Neuronal stem cell (in vitro differentiated cells): ENCODE measurements around the gene MTCH1.

Experiments
- DNase-seq: peaks from one replicate; pipeline ENCODE4 v3.0.0-alpha.2; 2013; ENCODE audit warnings: low spot score
- H2AFZ ChIP-seq: one replicate; pipeline ENCODE4 v1.6.1; 2013; ENCODE audit warnings: mild to moderate bottlenecking, low read length, inconsistent platforms
- H2AK5ac ChIP-seq: 2 replicates; pipeline ENCODE4 v1.6.1; 2013; ENCODE audit warnings: low read depth, mild to moderate bottlenecking, inconsistent platforms, low read length, moderate library complexity, mixed read lengths
- H2BK120ac ChIP-seq: 2 replicates; pipeline ENCODE4 v1.6.1; 2013; ENCODE audit warnings: low read depth, mild to moderate bottlenecking, inconsistent platforms, low read length, moderate library complexity, mixed read lengths
- H2BK12ac ChIP-seq: one replicate; pipeline ENCODE4 v1.6.1; 2013; ENCODE audit warnings: low read length, inconsistent platforms
- H2BK15ac ChIP-seq: 2 replicates; pipeline ENCODE4 v1.6.1; 2013; ENCODE audit warnings: mild to moderate bottlenecking, low read length, inconsistent platforms, mixed read lengths
- H2BK5ac ChIP-seq: one replicate; pipeline ENCODE4 v1.6.1; 2013; ENCODE audit warnings: inconsistent platforms, mild to moderate bottlenecking, low read length, moderate library complexity
- H3K14ac ChIP-seq: one replicate; pipeline ENCODE4 v1.6.1; 2013; ENCODE audit warnings: low read length, inconsistent platforms
- H3K18ac ChIP-seq: 2 replicates; pipeline ENCODE4 v1.6.1; 2013; ENCODE audit warnings: low read length, inconsistent platforms
- H3K23ac ChIP-seq: 2 replicates; pipeline ENCODE4 v1.6.1; 2013; ENCODE audit warnings: low read depth, mild to moderate bottlenecking, mixed read lengths, low read length, inconsistent platforms; ENCODE audit not compliant: poor library complexity
- H3K27ac ChIP-seq: replicated peaks from 3 replicates; pipeline ENCODE4 v1.5.1; 2013; ENCODE audit warnings: low read length, inconsistent platforms
- H3K27me3 ChIP-seq, 3 experiments: 2 replicates each; pipeline ENCODE4 v1.6.1; 2013; ENCODE audit warnings: low read length in 3 of 3, mild to moderate bottlenecking in 2 of 3, inconsistent platforms in 1 of 3, low read depth in 1 of 3, mixed read lengths in 1 of 3, moderate library complexity in 1 of 3; ENCODE audit not compliant: control insufficient read depth in 3 of 3, insufficient read depth in 3 of 3
- H3K36me3 ChIP-seq, 2 donors: replicated peaks in 1 of 2; 2 replicates each; pipeline ENCODE4 v1.6.1; 2013; ENCODE audit warnings: low read length in 2 of 2; ENCODE audit not compliant: control insufficient read depth in 2 of 2, insufficient read depth in 2 of 2
- H3K4ac ChIP-seq: 2 replicates; pipeline ENCODE4 v1.6.1; 2013; ENCODE audit warnings: inconsistent platforms, mild to moderate bottlenecking, low read length, moderate library complexity
- H3K4me1 ChIP-seq, 2 donors: 1 replicate in 1 of 2; 2 replicates in 1 of 2; pipeline ENCODE4 v1.6.1; 2013; ENCODE audit warnings: low read length in 2 of 2, low read depth in 1 of 2; ENCODE audit not compliant: control insufficient read depth in 2 of 2, insufficient read depth in 1 of 2
- H3K4me2 ChIP-seq: one replicate; pipeline ENCODE4 v1.6.1; 2013; ENCODE audit warnings: mild to moderate bottlenecking, low read length, inconsistent platforms; ENCODE audit not compliant: insufficient read depth, poor library complexity, severe bottlenecking
- H3K4me3 ChIP-seq, 2 donors: 2 replicates each; pipeline ENCODE4 v1.5.1; 2013; ENCODE audit warnings: low read length in 2 of 2, mild to moderate bottlenecking in 2 of 2, inconsistent platforms in 1 of 2, moderate library complexity in 1 of 2
- H3K79me1 ChIP-seq: one replicate; pipeline ENCODE4 v1.6.1; 2013; ENCODE audit warnings: low read depth, mild to moderate bottlenecking, inconsistent platforms, low read length, moderate library complexity
- H3K9ac ChIP-seq: one replicate; pipeline ENCODE4 v1.6.1; 2013; ENCODE audit warnings: mild to moderate bottlenecking, low read depth, low read length, inconsistent platforms; ENCODE audit not compliant: poor library complexity
- H3K9me3 ChIP-seq, 2 donors: replicated peaks in 1 of 2; 2 replicates each; pipeline versions ENCODE3 to v1.6.1; 2013; ENCODE audit warnings: low read length in 2 of 2, mild to moderate bottlenecking in 2 of 2, inconsistent platforms in 1 of 2, low read depth in 1 of 2, mixed read lengths in 1 of 2, moderate library complexity in 1 of 2; ENCODE audit not compliant: control insufficient read depth in 2 of 2, insufficient read depth in 1 of 2
- H4K8ac ChIP-seq: one replicate; pipeline ENCODE4 v1.6.1; 2013; ENCODE audit warnings: low read depth, mild to moderate bottlenecking, inconsistent platforms, low read length, moderate library complexity
- H4K91ac ChIP-seq: one replicate; pipeline ENCODE4 v1.6.1; 2013; ENCODE audit warnings: low read length, low read depth, mild to moderate bottlenecking, inconsistent platforms; ENCODE audit not compliant: poor library complexity
- WGBS, 2 donors: extraction: QIAGEN DNeasy Blood & Tissue Kit; methylation state at CpG; one replicate each; pipeline ENCODE4 v1.1.7; 2013; ENCODE audit warnings: missing lambda C conversion rate in 2 of 2, mixed read lengths in 1 of 2; ENCODE audit not compliant: insufficient read length in 2 of 2, insufficient replicate concordance in 1 of 2; ENCODE audit errors: extremely low coverage in 2 of 2; 5-methylcytosine and 5-hydroxymethylcytosine counted together

Gene MTCH1

GRCh38 chr6:36958775-36959554 is 27.0 kb downstream of the MTCH1 start:
- Histone ChIP-seq H3K27me3 (peaks cover 0 to 24% (median 0%) of the 10 kb centered on the region in 3 experiments), H3K4me1 (peaks cover 7 to 11% of the 10 kb centered on the region in 2 donors), H3K4ac (no peak overlapping the region), H3K9me3 (no peaks in the 10 kb centered on the region), H2BK12ac (peak overlapping the region; percentile 85), H3K4me2 (no peak overlapping the region), H3K9ac (peak overlapping the region; percentile 45), H4K8ac (no peak overlapping the region), H3K23ac (peak overlapping the region; percentile 70), H2AK5ac (peak overlapping the region; percentile 31), H3K36me3 (no peaks in the 10 kb centered on the region), H2BK120ac (no peak overlapping the region), H2BK5ac (no peak overlapping the region), H4K91ac (peak overlapping the region; percentile 10), H3K14ac (no peak overlapping the region), H3K79me1 (no peaks in the 10 kb centered on the region), H3K4me3 (no peak overlapping the region), H3K18ac (peak overlapping the region; percentile 36), H3K27ac (no peak overlapping the region), H2AFZ (no peak overlapping the region), H2BK15ac (peak overlapping the region; percentile 23)
- no peak for DNase-seq
- no CpG with 5 or more reads among the region's 44 CpGs for WGBS, 2 donors

GRCh38 chr6:36957773-36958271 is 28.2 kb downstream of the MTCH1 start:
- no peak overlapping the region for H2BK15ac ChIP-seq
- no peak overlapping the region for H3K14ac ChIP-seq
- no peak overlapping the region for H2BK120ac ChIP-seq
- H3K36me3 ChIP-seq = no peaks in the 10 kb centered on the region
- H3K4me1 ChIP-seq = peaks cover 0 to 2% of the 10 kb centered on the region in 2 donors
- no peak overlapping the region for H3K23ac ChIP-seq
- H3K9ac ChIP-seq = no peak overlapping the region
- no peaks in the 10 kb centered on the region for H3K79me1 ChIP-seq
- no peak for DNase-seq
- H3K27ac ChIP-seq = no peak overlapping the region
- no peak overlapping the region for H2BK5ac ChIP-seq
- H3K4me3 ChIP-seq = no peak overlapping the region
- no CpG with 5 or more reads among the region's 9 CpGs for WGBS, 2 donors
- no peak overlapping the region for H3K4me2 ChIP-seq
- H4K91ac ChIP-seq = no peak overlapping the region
- no peak overlapping the region for H2BK12ac ChIP-seq
- H3K18ac ChIP-seq = no peak overlapping the region
- peaks cover 0 to 27% (median 0%) of the 10 kb centered on the region in 3 experiments for H3K27me3 ChIP-seq
- H4K8ac ChIP-seq = no peak overlapping the region
- H3K4ac ChIP-seq = no peak overlapping the region
- H3K9me3 ChIP-seq = no peaks in the 10 kb centered on the region
- no peak overlapping the region for H2AFZ ChIP-seq
- H2AK5ac ChIP-seq = no peak overlapping the region

- Histone ChIP-seq H4K8ac (no peak overlapping the region), H2BK5ac (no peak overlapping the region), H3K9ac (no peak overlapping the region), H3K36me3 (no peaks in the 10 kb centered on the region), H2AK5ac (no peak overlapping the region), H2BK120ac (no peak overlapping the region), H3K79me1 (no peaks in the 10 kb centered on the region), H3K4me1 (peaks cover 0 to 2% of the 10 kb centered on the region in 2 donors), H3K27ac (no peak overlapping the region), H3K4ac (no peak overlapping the region), H3K4me2 (no peak overlapping the region), H4K91ac (no peak overlapping the region), H2BK12ac (no peak overlapping the region), H3K23ac (no peak overlapping the region), H3K18ac (no peak overlapping the region), H2BK15ac (no peak overlapping the region), H2AFZ (no peak overlapping the region), H3K9me3 (no peaks in the 10 kb centered on the region), H3K14ac (no peak overlapping the region), H3K4me3 (no peak overlapping the region), H3K27me3 (peaks cover 0 to 27% (median 0%) of the 10 kb centered on the region in 3 experiments)
- no peak for DNase-seq
Measured at GRCh38 chr6:36956446-36956820, 29.6 kb downstream of the MTCH1 start.

GRCh38 chr6:36955671-36956445 is 30.1 kb downstream of the MTCH1 start:
- no peak overlapping the region for H2AK5ac ChIP-seq
- no peak overlapping the region for H3K23ac ChIP-seq
- WGBS, 2 donors = no CpG with 5 or more reads among the region's 9 CpGs
- H2BK120ac ChIP-seq = no peak overlapping the region
- no peak overlapping the region for H4K8ac ChIP-seq
- H3K9ac ChIP-seq = no peak overlapping the region
- peaks cover 0 to 2% of the 10 kb centered on the region in 2 donors for H3K4me1 ChIP-seq
- H3K27ac ChIP-seq = no peak overlapping the region
- H3K36me3 ChIP-seq = no peaks in the 10 kb centered on the region
- no peak overlapping the region for H3K4ac ChIP-seq
- H3K18ac ChIP-seq = no peak overlapping the region
- H3K4me2 ChIP-seq = no peak overlapping the region
- no peak overlapping the region for H3K4me3 ChIP-seq
- H3K14ac ChIP-seq = no peak overlapping the region
- H3K27me3 ChIP-seq = peaks cover 0 to 27% (median 0%) of the 10 kb centered on the region in 3 experiments
- no peak overlapping the region for H2BK5ac ChIP-seq
- no peak overlapping the region for H2BK12ac ChIP-seq
- no peaks in the 10 kb centered on the region for H3K9me3 ChIP-seq
- H2BK15ac ChIP-seq = no peak overlapping the region
- H3K79me1 ChIP-seq = no peaks in the 10 kb centered on the region
- no peak overlapping the region for H4K91ac ChIP-seq
- no peak for DNase-seq
- no peak overlapping the region for H2AFZ ChIP-seq
